GM12864 (cell line): Measurements from ENCODE around the gene MRPL55.

Experiments used
- DNase-seq: peaks from one replicate; pipeline ENCODE4 v3.0.0-alpha.2; 2011; ENCODE audit warnings: low read depth
- H3K4me3 ChIP-seq: 2 replicates; pipeline ENCODE4 v1.5.1; 2011; ENCODE audit warnings: mild to moderate bottlenecking, low read depth, low read length, control low read depth
- TF ChIP-seq, protein P1 (sequence below): IDR thresholded peaks from 2 replicates; pipeline ENCODE4 v1.5.1; 2011; ENCODE audit warnings: low read depth, mild to moderate bottlenecking, moderate library complexity, low read length, control low read depth, inconsistent platforms; ENCODE audit errors: missing control alignments

The MRPL55 gene

DNA sequence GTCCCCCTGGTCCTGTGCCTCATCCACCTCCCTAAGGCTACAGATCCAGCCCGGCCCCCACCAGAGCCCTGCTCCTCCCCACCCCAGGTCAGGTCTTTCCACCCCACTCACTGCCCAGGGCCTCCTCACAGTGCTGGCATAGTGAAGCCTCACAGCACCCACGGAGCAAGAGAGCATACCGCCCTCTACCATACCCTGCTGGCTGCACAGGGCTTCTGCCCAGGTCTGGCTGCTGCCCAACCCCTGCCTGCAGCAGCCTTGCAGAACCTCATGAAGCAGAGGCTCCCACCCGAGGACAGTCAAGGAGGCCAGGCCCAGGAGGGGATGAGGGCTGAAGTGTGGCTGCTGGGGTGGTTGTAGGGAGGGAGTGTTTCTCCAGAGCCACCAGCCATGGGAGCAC is 46.3 kb downstream of the MRPL55 start:
- no peak overlapping the region for H3K4me3 ChIP-seq
- TF ChIP-seq, protein P1, sequence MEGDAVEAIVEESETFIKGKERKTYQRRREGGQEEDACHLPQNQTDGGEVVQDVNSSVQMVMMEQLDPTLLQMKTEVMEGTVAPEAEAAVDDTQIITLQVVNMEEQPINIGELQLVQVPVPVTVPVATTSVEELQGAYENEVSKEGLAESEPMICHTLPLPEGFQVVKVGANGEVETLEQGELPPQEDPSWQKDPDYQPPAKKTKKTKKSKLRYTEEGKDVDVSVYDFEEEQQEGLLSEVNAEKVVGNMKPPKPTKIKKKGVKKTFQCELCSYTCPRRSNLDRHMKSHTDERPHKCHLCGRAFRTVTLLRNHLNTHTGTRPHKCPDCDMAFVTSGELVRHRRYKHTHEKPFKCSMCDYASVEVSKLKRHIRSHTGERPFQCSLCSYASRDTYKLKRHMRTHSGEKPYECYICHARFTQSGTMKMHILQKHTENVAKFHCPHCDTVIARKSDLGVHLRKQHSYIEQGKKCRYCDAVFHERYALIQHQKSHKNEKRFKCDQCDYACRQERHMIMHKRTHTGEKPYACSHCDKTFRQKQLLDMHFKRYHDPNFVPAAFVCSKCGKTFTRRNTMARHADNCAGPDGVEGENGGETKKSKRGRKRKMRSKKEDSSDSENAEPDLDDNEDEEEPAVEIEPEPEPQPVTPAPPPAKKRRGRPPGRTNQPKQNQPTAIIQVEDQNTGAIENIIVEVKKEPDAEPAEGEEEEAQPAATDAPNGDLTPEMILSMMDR = no peak
- DNase-seq = no peak

DNA sequence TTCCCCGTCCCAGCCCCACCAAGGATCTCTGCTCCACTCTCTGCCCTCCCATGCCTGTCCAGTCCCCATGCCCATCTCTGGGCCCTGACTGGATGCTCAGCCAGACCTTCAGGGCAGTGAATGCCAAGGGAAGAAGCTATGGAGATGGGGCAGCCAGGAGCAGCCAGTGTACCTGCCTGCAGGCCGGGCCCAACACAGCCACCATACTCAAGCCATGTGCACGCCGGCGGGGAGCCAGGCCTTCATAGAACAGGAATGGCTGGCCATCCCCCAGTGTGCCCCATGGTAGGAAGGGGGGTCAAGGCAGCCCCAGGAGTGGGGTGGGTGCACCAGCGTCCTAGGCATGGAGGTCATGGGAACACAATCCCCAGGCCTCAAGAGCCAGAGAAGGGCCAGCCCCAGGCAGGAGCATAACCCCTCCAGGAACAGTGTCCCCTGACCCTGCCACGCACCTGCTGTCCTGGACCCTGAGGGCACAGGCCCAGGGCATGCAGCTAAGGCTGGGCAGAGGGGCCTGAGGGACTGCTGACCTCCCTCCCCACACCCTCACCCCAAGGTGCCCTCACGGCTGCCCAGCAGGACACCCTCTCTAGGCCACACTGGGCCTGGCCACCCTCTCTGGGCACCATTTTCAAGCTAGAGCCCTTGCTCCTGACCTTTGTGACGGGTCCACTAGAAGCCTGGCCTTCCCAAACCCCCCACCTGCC is 46.9 kb downstream of the MRPL55 start:
- DNase-seq = no peak
- TF ChIP-seq, protein P1 = no peak

DNA sequence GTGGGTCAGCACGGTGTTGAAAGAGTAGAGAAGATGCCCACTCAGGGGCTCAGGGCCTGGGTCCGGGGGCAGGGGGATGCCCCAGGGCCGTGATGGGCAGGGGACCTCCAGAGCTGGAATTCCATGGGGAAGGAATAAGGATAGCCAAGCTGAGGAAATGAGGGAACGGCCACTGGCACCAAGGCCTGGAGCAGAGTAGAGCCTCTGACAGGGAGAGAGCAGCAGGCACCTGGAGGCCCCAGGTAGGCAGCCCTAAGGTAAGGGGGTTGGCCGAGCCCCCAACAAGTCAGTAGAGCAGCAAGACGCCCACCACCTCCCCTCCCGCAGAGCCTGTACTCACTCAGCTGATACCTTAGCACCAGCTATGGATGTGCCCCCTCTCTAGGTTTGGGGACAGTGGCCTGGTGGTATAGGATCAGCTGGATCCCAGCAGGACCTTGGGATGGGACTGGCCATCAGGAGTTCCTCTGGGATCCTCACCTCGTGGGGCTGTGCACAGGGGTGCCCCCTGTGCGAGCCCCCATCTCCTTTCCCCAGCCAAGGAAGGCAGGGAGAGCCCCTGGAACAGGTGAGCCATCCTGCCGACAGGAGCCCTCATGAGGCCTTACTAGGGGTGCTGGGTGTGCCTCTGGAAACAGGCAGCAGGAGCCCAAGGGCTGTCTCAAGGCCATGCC is 47.6 kb downstream of the MRPL55 start:
- TF ChIP-seq, protein P1 = no peak
- DNase-seq = no peak
- no peak overlapping the region for H3K4me3 ChIP-seq

More for the DNA sequence above, 46.9 kb downstream of the MRPL55 start:
- no peak overlapping the region for H3K4me3 ChIP-seq

- TF ChIP-seq, protein P1 = no peak
- no peak for DNase-seq
- no peak overlapping the region for H3K4me3 ChIP-seq
These were observed 48.5 kb downstream of the MRPL55 start for GRCh38 chr1:228060458-228061190.

- TF ChIP-seq, protein P1 = no peak
- DNase-seq = no peak
- no peak overlapping the region for H3K4me3 ChIP-seq
These were observed 49.3 kb downstream of the MRPL55 start for GRCh38 chr1:228059634-228060457.

GRCh38 chr1:228058949-228059633 is 50.0 kb downstream of the MRPL55 start:
- no peak overlapping the region for H3K4me3 ChIP-seq
- TF ChIP-seq, protein P1 = no peak
- DNase-seq = no peak
